DOHH2 (cell line): ENCODE data around the gene PPP4R4.

ENCODE experiments used
- EZH2phosphoT487 ChIP-seq: fragments of 200-600 bp; sonication (generic); IDR thresholded peaks from 2 replicates; pipeline ENCODE4 v1.6.1; 2017; ENCODE audit warnings: borderline replicate concordance, mild to moderate bottlenecking, antibody characterized with exemption, low read length, moderate library complexity, mixed read lengths
- TF ChIP-seq, protein P1 (sequence below): fragments of 200-600 bp; sonication (generic); IDR thresholded peaks from one replicate; pipeline ENCODE4 v1.5.1; 2014; ENCODE audit warnings: antibody characterized with exemption, mild to moderate bottlenecking, low read depth, low read length; ENCODE audit not compliant: poor library complexity, severe bottlenecking

DNA sequence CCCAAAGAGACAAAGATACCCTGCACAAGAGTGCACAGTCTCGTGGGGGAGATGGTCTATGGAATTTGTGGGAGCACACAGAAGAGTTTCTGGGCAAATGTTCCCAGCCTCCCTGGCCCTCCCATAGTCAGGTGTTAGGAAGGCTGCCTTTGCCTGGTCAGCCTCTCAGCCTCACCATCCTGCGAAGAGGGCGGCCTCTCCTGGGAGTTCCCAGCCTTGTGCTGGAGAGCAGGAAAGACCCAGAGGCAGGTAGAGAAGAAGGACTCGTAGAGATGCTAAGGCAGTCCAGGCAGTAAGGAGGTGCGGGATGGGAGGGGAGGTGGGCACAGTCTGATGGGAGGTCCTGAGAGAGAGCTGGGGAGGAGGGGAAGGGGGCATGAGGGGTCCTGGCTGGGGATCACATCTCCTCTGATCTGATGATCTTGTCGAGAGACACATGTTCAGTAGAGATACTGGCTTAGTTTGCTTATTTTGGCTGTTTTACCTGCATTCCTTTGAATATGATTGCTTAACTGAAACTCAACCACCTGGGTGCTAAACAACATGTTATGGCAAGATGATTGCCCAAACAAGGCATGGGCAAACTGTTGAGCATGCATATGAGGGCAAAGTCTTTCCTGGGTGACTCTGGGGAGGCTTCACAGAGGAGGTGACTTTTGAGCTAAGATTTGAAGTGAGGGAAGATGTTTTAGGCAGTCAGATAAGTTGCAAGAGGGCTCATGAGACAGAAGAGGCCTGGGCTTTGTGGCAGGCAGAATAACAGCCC is 138.5 kb downstream of the PPP4R4 start:
- TF ChIP-seq, protein P1, sequence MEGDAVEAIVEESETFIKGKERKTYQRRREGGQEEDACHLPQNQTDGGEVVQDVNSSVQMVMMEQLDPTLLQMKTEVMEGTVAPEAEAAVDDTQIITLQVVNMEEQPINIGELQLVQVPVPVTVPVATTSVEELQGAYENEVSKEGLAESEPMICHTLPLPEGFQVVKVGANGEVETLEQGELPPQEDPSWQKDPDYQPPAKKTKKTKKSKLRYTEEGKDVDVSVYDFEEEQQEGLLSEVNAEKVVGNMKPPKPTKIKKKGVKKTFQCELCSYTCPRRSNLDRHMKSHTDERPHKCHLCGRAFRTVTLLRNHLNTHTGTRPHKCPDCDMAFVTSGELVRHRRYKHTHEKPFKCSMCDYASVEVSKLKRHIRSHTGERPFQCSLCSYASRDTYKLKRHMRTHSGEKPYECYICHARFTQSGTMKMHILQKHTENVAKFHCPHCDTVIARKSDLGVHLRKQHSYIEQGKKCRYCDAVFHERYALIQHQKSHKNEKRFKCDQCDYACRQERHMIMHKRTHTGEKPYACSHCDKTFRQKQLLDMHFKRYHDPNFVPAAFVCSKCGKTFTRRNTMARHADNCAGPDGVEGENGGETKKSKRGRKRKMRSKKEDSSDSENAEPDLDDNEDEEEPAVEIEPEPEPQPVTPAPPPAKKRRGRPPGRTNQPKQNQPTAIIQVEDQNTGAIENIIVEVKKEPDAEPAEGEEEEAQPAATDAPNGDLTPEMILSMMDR: no peak
- TF ChIP-seq EZH2phosphoT487: no peak
